Ovary (tissue), 3 donors: ENCODE results near the gene FAM114A2.

ENCODE experiments used
- CTCF ChIP-seq, 3 donors: fragments of 450-650 bp in 2 of 3; fragments of 200-600 bp in 1 of 3; IDR thresholded peaks; one replicate each; pipeline versions ENCODE4 v1.5.1 to v1.8.0; 2016 to 2022; ENCODE audit warnings: antibody characterized with exemption in 3 of 3, mild to moderate bottlenecking in 1 of 3
- POLR2A ChIP-seq: fragments of 450-650 bp; IDR thresholded peaks from one replicate; pipeline ENCODE4 v1.6.1; 2017; ENCODE audit warnings: antibody characterized with exemption, mild to moderate bottlenecking, moderate library complexity
- donor health status: DM: no; HTN: no; CAD: no.

GRCh38 chr5:153974813-153975163, 63.9 kb downstream of the FAM114A2 start:
- TF ChIP-seq CTCF (IDR thresholded peaks at IDR 0.05): no peak
- no peak for TF ChIP-seq POLR2A
